ENCODE results near the gene SEBOX.

DNA sequence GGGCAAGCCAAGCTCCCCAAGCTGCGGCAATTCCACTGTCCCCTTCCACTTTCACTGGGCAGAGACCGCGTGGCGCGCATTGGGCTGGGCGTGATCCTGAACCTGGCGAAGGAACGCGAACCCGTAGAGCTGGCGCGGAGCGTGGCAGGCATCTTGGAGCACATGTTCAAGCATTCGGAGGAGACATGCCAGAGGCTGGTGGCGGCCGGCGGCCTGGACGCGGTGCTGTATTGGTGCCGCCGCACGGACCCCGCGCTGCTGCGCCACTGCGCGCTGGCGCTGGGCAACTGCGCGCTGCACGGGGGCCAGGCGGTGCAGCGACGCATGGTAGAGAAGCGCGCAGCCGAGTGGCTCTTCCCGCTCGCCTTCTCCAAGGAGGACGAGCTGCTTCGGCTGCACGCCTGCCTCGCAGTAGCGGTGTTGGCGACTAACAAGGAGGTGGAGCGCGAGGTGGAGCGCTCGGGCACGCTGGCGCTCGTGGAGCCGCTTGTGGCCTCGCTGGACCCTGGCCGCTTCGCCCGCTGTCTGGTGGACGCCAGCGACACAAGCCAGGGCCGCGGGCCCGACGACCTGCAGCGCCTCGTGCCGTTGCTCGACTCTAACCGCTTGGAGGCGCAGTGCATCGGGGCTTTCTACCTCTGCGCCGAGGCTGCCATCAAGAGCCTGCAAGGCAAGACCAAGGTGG, 16.3 kb upstream of the SEBOX start:
- TF ChIP-seq BRCA1 (IDR thresholded peaks at IDR 0.05; ENCODE audit: low read depth, low read length) (no peak), RAD21 (IDR thresholded peaks at IDR 0.05 in 1 of 2, conservative IDR thresholded peaks at IDR 0.05 in 1 of 2; ENCODE audit: low read depth in 2 of 2, low read length in 2 of 2) (peak; percentile 79 to 86), EZH2 (IDR thresholded peaks at IDR 0.05; ENCODE audit: low read depth, low read length, severe bottlenecking) (peak; percentile 69), EGR1 (IDR thresholded peaks at IDR 0.05; ENCODE audit: borderline replicate concordance, low read depth, low read length) (no peak), CHD1 (IDR thresholded peaks at IDR 0.05; ENCODE audit: low read depth, low read length) (no peak), TAF1 (IDR thresholded peaks at IDR 0.05; ENCODE audit: low read depth, low read length) (no peak), RFX5 (IDR thresholded peaks at IDR 0.05; ENCODE audit: borderline replicate concordance, low read depth, low read length) (no peak), GTF2F1 (IDR thresholded peaks at IDR 0.05; ENCODE audit: borderline replicate concordance, low read depth, low read length) (0 out of 2 replicates have a peak, but pooled peaks have one; percentile 16), SP1 (IDR thresholded peaks at IDR 0.05; ENCODE audit: low read depth, low read length) (no peak)
- TF ChIP-seq, protein P1, sequence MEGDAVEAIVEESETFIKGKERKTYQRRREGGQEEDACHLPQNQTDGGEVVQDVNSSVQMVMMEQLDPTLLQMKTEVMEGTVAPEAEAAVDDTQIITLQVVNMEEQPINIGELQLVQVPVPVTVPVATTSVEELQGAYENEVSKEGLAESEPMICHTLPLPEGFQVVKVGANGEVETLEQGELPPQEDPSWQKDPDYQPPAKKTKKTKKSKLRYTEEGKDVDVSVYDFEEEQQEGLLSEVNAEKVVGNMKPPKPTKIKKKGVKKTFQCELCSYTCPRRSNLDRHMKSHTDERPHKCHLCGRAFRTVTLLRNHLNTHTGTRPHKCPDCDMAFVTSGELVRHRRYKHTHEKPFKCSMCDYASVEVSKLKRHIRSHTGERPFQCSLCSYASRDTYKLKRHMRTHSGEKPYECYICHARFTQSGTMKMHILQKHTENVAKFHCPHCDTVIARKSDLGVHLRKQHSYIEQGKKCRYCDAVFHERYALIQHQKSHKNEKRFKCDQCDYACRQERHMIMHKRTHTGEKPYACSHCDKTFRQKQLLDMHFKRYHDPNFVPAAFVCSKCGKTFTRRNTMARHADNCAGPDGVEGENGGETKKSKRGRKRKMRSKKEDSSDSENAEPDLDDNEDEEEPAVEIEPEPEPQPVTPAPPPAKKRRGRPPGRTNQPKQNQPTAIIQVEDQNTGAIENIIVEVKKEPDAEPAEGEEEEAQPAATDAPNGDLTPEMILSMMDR (IDR thresholded peaks at IDR 0.05; ENCODE audit: control extremely low read depth in 1 of 3, insufficient read depth in 1 of 3, low read depth in 1 of 3, low read length in 3 of 3): peak; percentile 79 to 94 (median 88)
